Esophagus squamous epithelium (tissue), 5 donors: ENCODE measurements around the gene BPIFA1. TPM values are rescaled to one million over a fixed set of nuclear protein-coding genes. Genes with fewer than 3 reads are reported as not detected.

ENCODE experiments used
- DNase-seq: peaks from one replicate; lab custom pipeline; 2025; lab: John Stamatoyannopoulos, UW
- H3K27ac ChIP-seq, 4 donors: fragments of 200-600 bp; sonication (generic); one replicate each; pipeline ENCODE4 v1.5.1; 2016 to 2019; ENCODE audit warnings: mild to moderate bottlenecking in 1 of 4
- H3K27me3 ChIP-seq, 4 donors: fragments of 200-600 bp; sonication (generic); 1 replicate in 3 of 4; 2 replicates in 1 of 4; pipeline versions ENCODE4 v1.5.1 to v1.6.0; 2017 to 2021; ENCODE audit warnings: antibody characterized with exemption in 1 of 4
- H3K36me3 ChIP-seq, 3 donors: fragments of 200-600 bp; sonication (generic); one replicate each; pipeline ENCODE4 v1.5.1; 2016 to 2019
- H3K4me1 ChIP-seq, 3 donors: fragments of 200-600 bp; sonication (generic); one replicate each; pipeline ENCODE4 v1.5.1; 2017 to 2019
- H3K4me3 ChIP-seq, 4 donors: fragments of 200-600 bp; sonication (generic); 1 replicate in 3 of 4; 2 replicates in 1 of 4; pipeline ENCODE4 v1.5.1; 2016 to 2019; ENCODE audit warnings: mild to moderate bottlenecking in 2 of 4, moderate library complexity in 1 of 4
- H3K9me3 ChIP-seq, 3 donors: fragments of 200-600 bp; sonication (generic); one replicate each; pipeline ENCODE4 v1.5.1; 2016 to 2019
- CTCF ChIP-seq, 6 experiments: fragments of 450-650 bp in 4 of 6; fragments of 200-600 bp in 2 of 6; sonication (generic) in 2 of 6; IDR thresholded peaks; one replicate each; pipeline ENCODE4 v1.5.1; 2016 to 2019; ENCODE audit warnings: antibody characterized with exemption in 6 of 6, mild to moderate bottlenecking in 4 of 6, moderate library complexity in 4 of 6
- POLR2A ChIP-seq, 4 donors: fragments of 450-650 bp; IDR thresholded peaks; one replicate each; pipeline ENCODE4 v1.6.1; 2017; ENCODE audit warnings: antibody characterized with exemption in 4 of 4, mild to moderate bottlenecking in 4 of 4, moderate library complexity in 3 of 4
- WGBS, 2 donors: methylation state at CpG; one replicate each; pipeline ENCODE4 v1.1.5; 2018; 5-methylcytosine and 5-hydroxymethylcytosine counted together
- intact Hi-C: fragments of 100-400 bp; cut with DNase I; formaldehyde crosslinking; loops from one replicate; pipeline ENCODE4 v1.15.0; 2022
- total RNA-seq, 4 donors: library from RNA; depleted of rRNA; stranded (reverse); fragments of >200 nt; gene quantifications; one replicate each; pipeline ENCODE4 v1.1.0, GENCODE V29; 2016
- donor health status: DM: yes; HTN: yes; CAD: no.

The BPIFA1 gene
- total RNA-seq, 4 donors from 2014 or later, result not detected

GRCh38 chr20:33275871-33276270, 40.1 kb downstream of the BPIFA1 start:
- TF ChIP-seq CTCF (IDR thresholded peaks at IDR 0.05) (no peak), POLR2A (IDR thresholded peaks at IDR 0.05) (no peak)
- Histone ChIP-seq H3K27ac (no peak overlapping the region), H3K4me1 (no peaks in the 10 kb centered on the region), H3K4me3 (no peak overlapping the region), H3K9me3 (no peaks in the 10 kb centered on the region), H3K27me3 (peaks cover 0 to 53% (median 0%) of the 10 kb centered on the region in 4 donors), H3K36me3 (no peaks in the 10 kb centered on the region)
- 48 to 66% methylated on average over 2 to 3 of the region's 3 CpGs for WGBS, 2 donors
- DNase-seq, result no peak
- intact Hi-C loops, result no loop called here

- DNase-seq, result no peak
- WGBS, 2 donors, result 62 to 83% methylated on average over 3 to 11 of the region's 12 CpGs
- Histone ChIP-seq H3K27ac (no peak overlapping the region), H3K4me1 (no peaks in the 10 kb centered on the region), H3K4me3 (no peak overlapping the region), H3K36me3 (no peaks in the 10 kb centered on the region), H3K9me3 (no peaks in the 10 kb centered on the region), H3K27me3 (peaks cover 0 to 55% (median 0%) of the 10 kb centered on the region in 4 donors)
- no peak for TF ChIP-seq CTCF (IDR thresholded peaks at IDR 0.05)
- no peak for TF ChIP-seq POLR2A (IDR thresholded peaks at IDR 0.05)
- intact Hi-C loops, result no loop called here
These were observed 40.7 kb downstream of the BPIFA1 start for GRCh38 chr20:33276303-33277113.

GRCh38 chr20:33277471-33278441, 42.0 kb downstream of the BPIFA1 start:
- Histone ChIP-seq H3K4me3 (no peak overlapping the region), H3K4me1 (no peaks in the 10 kb centered on the region), H3K9me3 (no peaks in the 10 kb centered on the region), H3K36me3 (no peaks in the 10 kb centered on the region), H3K27ac (no peak overlapping the region), H3K27me3 (peaks cover 0 to 56% (median 0%) of the 10 kb centered on the region in 4 donors)
- intact Hi-C loops, result no loop called here
- no peak for DNase-seq
- 33 to 51% methylated on average over 10 to 13 of the region's 13 CpGs for WGBS, 2 donors
- TF ChIP-seq POLR2A (IDR thresholded peaks at IDR 0.05), result no peak
- TF ChIP-seq CTCF (IDR thresholded peaks at IDR 0.05), result no peak

GRCh38 chr20:33278700-33279099, 42.9 kb downstream of the BPIFA1 start:
- no peaks in the 10 kb centered on the region for H3K4me1 ChIP-seq
- no peak overlapping the region for H3K27ac ChIP-seq
- no peak for TF ChIP-seq CTCF (IDR thresholded peaks at IDR 0.05)
- TF ChIP-seq POLR2A (IDR thresholded peaks at IDR 0.05), result no peak
- H3K4me3 ChIP-seq, result no peak overlapping the region
- H3K9me3 ChIP-seq, result no peaks in the 10 kb centered on the region
- peaks cover 0 to 63% (median 0%) of the 10 kb centered on the region in 4 donors for H3K27me3 ChIP-seq
- WGBS, 2 donors, result 61 to 63% methylated on average over 2 to 3 of the region's 3 CpGs
- no peaks in the 10 kb centered on the region for H3K36me3 ChIP-seq
- DNase-seq, result no peak
- intact Hi-C loops, result no loop called here
